GM04503 (cell line): Measurements from ENCODE around the gene ADAM8.
"Not testable (repeated sequence)": the region's sequence is repeated elsewhere in the genome, so short reads cannot be mapped to it uniquely, and the experiment has no call there.

Experiments
- DNase-seq: peaks from one replicate; pipeline ENCODE4 v3.0.0-alpha.2; 2012; ENCODE audit warnings: low read depth

ADAM8 gene

GRCh38 chr10:133249975-133250754 lies 26.5 kb downstream of the ADAM8 start:
- DNase-seq, result no peak

- no peak for DNase-seq
Observed at GRCh38 chr10:133249094-133249780, 27.4 kb downstream of the ADAM8 start.

- no peak for DNase-seq
Observed at GRCh38 chr10:133248334-133248715, 28.3 kb downstream of the ADAM8 start.

- DNase-seq, result no peak
Observed at GRCh38 chr10:133247681-133248333, 28.9 kb downstream of the ADAM8 start.

- DNase-seq, result no peak
Observed at GRCh38 chr10:133246236-133246626, 30.4 kb downstream of the ADAM8 start.

GRCh38 chr10:133245439-133246235 lies 31.0 kb downstream of the ADAM8 start:
- DNase-seq, result no peak

- DNase-seq, result no peak
Observed at GRCh38 chr10:133243593-133243992, 33.1 kb downstream of the ADAM8 start.

GRCh38 chr10:133242611-133243356 lies 33.9 kb downstream of the ADAM8 start:
- no peak for DNase-seq

GRCh38 chr10:133241501-133242205 lies 35.0 kb downstream of the ADAM8 start:
- no peak for DNase-seq

GRCh38 chr10:133239990-133240389 lies 36.7 kb downstream of the ADAM8 start:
- no peak for DNase-seq

GRCh38 chr10:133238466-133238804 lies 38.2 kb downstream of the ADAM8 start:
- DNase-seq, result no peak

- no peak for DNase-seq
Observed at GRCh38 chr10:133237588-133238465, 38.8 kb downstream of the ADAM8 start, which contains the start of gene VENTX. Gene VENTX (plus strand): TSS chr10:133237855. CDS start chr10:133237915, 60 bp downstream.

- DNase-seq, result no peak
Observed at GRCh38 chr10:133237241-133237587, 39.5 kb downstream of the ADAM8 start.

- DNase-seq, result no peak
Observed at GRCh38 chr10:133236401-133237240, 40.0 kb downstream of the ADAM8 start.

- no peak for DNase-seq
Observed at GRCh38 chr10:133235932-133236331, 40.7 kb downstream of the ADAM8 start.

- no peak for DNase-seq
Observed at GRCh38 chr10:133235265-133235855, 41.3 kb downstream of the ADAM8 start.

- DNase-seq, result not testable (repeated sequence)
Observed at GRCh38 chr10:133234796-133235195, 41.9 kb downstream of the ADAM8 start.

GRCh38 chr10:133231946-133232574 lies 44.6 kb downstream of the ADAM8 start:
- no peak for DNase-seq
